ENCODE measurements around the gene USP40. TPM values are rescaled to one million over a fixed set of nuclear protein-coding genes. Genes with fewer than 3 reads are reported as not detected.
A peak's percentile ranks its signal among the peaks of the same experiment; 100 is the strongest.

USP40 gene
- total RNA-seq, 4 donors from 2014 or later: 12.3 to 23.3 (median 20.1) TPM

- no peak overlapping the region for H3K4me3 ChIP-seq
- no peak overlapping the region for H3K27ac ChIP-seq (replicated peaks in 1 of 4)
- H3K36me3 ChIP-seq: peaks cover 37 to 87% (median 59%) of the 10 kb centered on the region in 4 donors
- no peaks in the 10 kb centered on the region for H3K4me1 ChIP-seq
- no peaks in the 10 kb centered on the region for H3K9me3 ChIP-seq
- H3K27me3 ChIP-seq: no peaks in the 10 kb centered on the region
- DNase-seq (ENCODE audit: extremely low spot score): no peak
- TF ChIP-seq CTCF (IDR thresholded peaks at IDR 0.05): no peak
- TF ChIP-seq POLR2A (IDR thresholded peaks at IDR 0.05; ENCODE audit: low read depth): no peak
- TF ChIP-seq POLR2AphosphoS5 (IDR thresholded peaks at IDR 0.05): no peak
- no peak for TF ChIP-seq EP300 (IDR thresholded peaks at IDR 0.05)
- intact Hi-C loops (cut with DNase I): no loop called here
Observed at GRCh38 chr2:233546101-233546500, 20.5 kb downstream of the USP40 start.

GRCh38 chr2:233544200-233544610 is 22.4 kb downstream of the USP40 start:
- no peaks in the 10 kb centered on the region for H3K4me1 ChIP-seq
- H3K9me3 ChIP-seq: no peaks in the 10 kb centered on the region
- TF ChIP-seq POLR2AphosphoS5 (IDR thresholded peaks at IDR 0.05) (no peak), EP300 (IDR thresholded peaks at IDR 0.05) (no peak), POLR2A (IDR thresholded peaks at IDR 0.05; ENCODE audit: low read depth) (no peak), CTCF (IDR thresholded peaks at IDR 0.05) (no peak)
- H3K4me3 ChIP-seq: no peak overlapping the region
- DNase-seq (ENCODE audit: extremely low spot score): no peak
- 95% methylated on average over 5 of the region's 5 CpGs for WGBS
- peaks cover 39 to 84% (median 57%) of the 10 kb centered on the region in 4 donors for H3K36me3 ChIP-seq
- intact Hi-C loops (cut with DNase I): no loop called here
- no peak overlapping the region for H3K27ac ChIP-seq (replicated peaks in 1 of 4)
- H3K27me3 ChIP-seq: no peaks in the 10 kb centered on the region

GRCh38 chr2:233542507-233542906 is 24.1 kb downstream of the USP40 start:
- no peaks in the 10 kb centered on the region for H3K27me3 ChIP-seq
- peak in 1 of 2 donors; percentile 30 for TF ChIP-seq POLR2AphosphoS5 (IDR thresholded peaks at IDR 0.05)
- no peak for TF ChIP-seq POLR2A (IDR thresholded peaks at IDR 0.05; ENCODE audit: low read depth)
- H3K4me1 ChIP-seq: no peaks in the 10 kb centered on the region
- H3K27ac ChIP-seq (replicated peaks in 1 of 4): no peak overlapping the region
- no peak overlapping the region for H3K4me3 ChIP-seq
- 72% methylated on average over 5 of the region's 5 CpGs for WGBS
- peaks cover 29 to 76% (median 44%) of the 10 kb centered on the region in 4 donors for H3K36me3 ChIP-seq
- H3K9me3 ChIP-seq: no peaks in the 10 kb centered on the region
- intact Hi-C loops (cut with DNase I): no loop called here
- DNase-seq (ENCODE audit: extremely low spot score): no peak

- DNase-seq (ENCODE audit: extremely low spot score): no peak
Observed at GRCh38 chr2:233538741-233539140, 27.8 kb downstream of the USP40 start.

GRCh38 chr2:233535271-233535670 is 31.3 kb downstream of the USP40 start:
- Histone ChIP-seq H3K27me3 (no peaks in the 10 kb centered on the region), H3K4me1 (no peaks in the 10 kb centered on the region), H3K4me3 (no peak overlapping the region), H3K9me3 (no peaks in the 10 kb centered on the region), H3K36me3 (peaks cover 18 to 58% (median 23%) of the 10 kb centered on the region in 4 donors), H3K27ac (replicated peaks in 1 of 4) (no peak overlapping the region)
- no peak for DNase-seq (ENCODE audit: extremely low spot score)
- TF ChIP-seq POLR2A (IDR thresholded peaks at IDR 0.05; ENCODE audit: low read depth) (no peak), POLR2AphosphoS5 (IDR thresholded peaks at IDR 0.05) (no peak)
- intact Hi-C loops (cut with DNase I): no loop called here

More at GRCh38 chr2:233538741-233539140, 27.8 kb downstream of the USP40 start:
- intact Hi-C loops (cut with DNase I): no loop called here
- TF ChIP-seq CTCF (IDR thresholded peaks at IDR 0.05) (no peak), POLR2A (IDR thresholded peaks at IDR 0.05; ENCODE audit: low read depth) (no peak), EP300 (IDR thresholded peaks at IDR 0.05) (no peak), POLR2AphosphoS5 (IDR thresholded peaks at IDR 0.05) (no peak)
- Histone ChIP-seq H3K4me1 (no peaks in the 10 kb centered on the region), H3K27me3 (no peaks in the 10 kb centered on the region), H3K27ac (replicated peaks in 1 of 4) (no peak overlapping the region), H3K36me3 (peaks cover 0 to 63% (median 25%) of the 10 kb centered on the region in 4 donors), H3K4me3 (no peak overlapping the region), H3K9me3 (no peaks in the 10 kb centered on the region)
- 96% methylated on average over 5 of the region's 5 CpGs for WGBS

- H3K4me1 ChIP-seq: no peaks in the 10 kb centered on the region
- intact Hi-C loops (cut with DNase I): no loop called here
- no peaks in the 10 kb centered on the region for H3K27me3 ChIP-seq
- no peak overlapping the region for H3K4me3 ChIP-seq
- no peaks in the 10 kb centered on the region for H3K9me3 ChIP-seq
- no peak for TF ChIP-seq EP300 (IDR thresholded peaks at IDR 0.05)
- no peak for TF ChIP-seq CTCF (IDR thresholded peaks at IDR 0.05)
- no peak for TF ChIP-seq POLR2A (IDR thresholded peaks at IDR 0.05; ENCODE audit: low read depth)
- no peak for TF ChIP-seq POLR2AphosphoS5 (IDR thresholded peaks at IDR 0.05)
- H3K27ac ChIP-seq (replicated peaks in 1 of 4): no peak overlapping the region
- DNase-seq (ENCODE audit: extremely low spot score): no peak
- peaks cover 15 to 65% (median 22%) of the 10 kb centered on the region in 4 donors for H3K36me3 ChIP-seq
- WGBS: 97% methylated on average over 1 of the region's 1 CpG
Observed at GRCh38 chr2:233532971-233533370, 33.6 kb downstream of the USP40 start.

Data from esophagus muscularis mucosa (tissue), 4 donors.